HG02623 (cell line): ENCODE measurements around the gene HAO1.
"Not testable (repeated sequence)": the region's sequence is repeated elsewhere in the genome, so short reads cannot be mapped to it uniquely, and the experiment has no call there.

Source experiments
- ATAC-seq: cut with Tn5 transposase; IDR thresholded peaks from one replicate; pipeline ENCODE4 v1.9.1; 2021; ENCODE audit warnings: moderate library complexity; ENCODE audit not compliant: unreplicated experiment

HAO1 gene

DNA sequence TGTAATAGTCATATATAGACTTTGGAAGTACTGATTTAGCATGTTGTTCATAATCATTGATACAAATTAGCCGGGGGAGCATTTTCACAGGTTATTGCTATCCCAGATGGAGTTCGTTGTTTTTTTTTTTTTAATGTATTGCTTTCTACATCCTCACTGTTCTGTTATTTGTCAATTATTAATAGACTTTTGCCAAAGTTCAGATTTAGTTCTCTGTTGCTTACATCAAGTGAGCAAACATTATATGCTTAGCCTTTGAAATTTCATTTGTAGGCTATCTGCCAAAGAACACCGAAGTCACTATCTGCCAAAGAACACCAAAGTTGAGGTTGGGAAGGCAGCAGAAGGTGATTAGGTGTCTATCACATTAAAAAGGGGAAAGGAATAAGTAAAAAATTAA lies at the start of gene HAO1:
HAO1 (minus strand) TSS at position 118 of the 400 bp plus-strand sequence; CDS start at position 82, 36 bp downstream.
- ATAC-seq = no peak

DNA sequence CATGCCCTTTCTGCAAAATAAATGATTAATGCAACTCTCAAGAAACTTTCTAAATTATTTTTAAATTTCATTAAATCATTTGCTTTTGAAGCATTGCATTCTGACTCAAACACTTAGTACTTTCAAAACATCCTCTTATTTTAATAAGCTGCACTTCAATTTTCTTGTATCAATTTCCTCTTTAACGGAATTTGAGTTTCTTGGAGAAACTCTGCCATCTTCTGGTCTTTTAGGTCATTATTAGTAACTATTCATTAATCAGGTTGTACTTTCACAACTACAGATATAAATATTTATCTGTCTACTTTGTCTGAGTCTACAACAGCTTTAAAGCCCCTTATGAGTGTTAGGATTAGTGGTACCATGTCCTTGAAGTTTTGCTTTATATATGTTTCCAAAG lies 49.1 kb upstream of the HAO1 start:
- no peak for ATAC-seq

GRCh38 chr20:7985916-7986315 lies 45.7 kb upstream of the HAO1 start:
- no peak for ATAC-seq

- ATAC-seq = no peak
These were observed 43.9 kb upstream of the HAO1 start for GRCh38 chr20:7984192-7984591.

DNA sequence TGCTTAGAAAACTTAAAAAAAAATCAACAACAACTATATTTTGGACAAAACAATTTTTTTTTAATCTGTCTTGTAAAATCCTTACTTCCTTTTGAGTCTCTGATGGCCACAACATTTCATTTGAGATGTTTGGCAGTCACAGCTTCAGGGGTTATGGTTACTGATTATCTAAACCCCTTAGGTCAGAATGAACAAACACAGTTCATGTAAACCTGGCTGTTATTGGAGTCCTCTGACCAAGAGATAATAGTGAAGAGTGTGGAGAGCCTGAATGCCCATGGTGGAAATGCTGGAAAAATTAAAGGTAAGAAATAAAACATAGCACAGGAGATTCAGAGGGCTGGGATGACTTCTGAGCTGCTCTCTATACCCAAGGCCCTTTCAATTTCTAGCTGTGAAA lies 41.1 kb upstream of the HAO1 start:
- ATAC-seq = no peak

DNA sequence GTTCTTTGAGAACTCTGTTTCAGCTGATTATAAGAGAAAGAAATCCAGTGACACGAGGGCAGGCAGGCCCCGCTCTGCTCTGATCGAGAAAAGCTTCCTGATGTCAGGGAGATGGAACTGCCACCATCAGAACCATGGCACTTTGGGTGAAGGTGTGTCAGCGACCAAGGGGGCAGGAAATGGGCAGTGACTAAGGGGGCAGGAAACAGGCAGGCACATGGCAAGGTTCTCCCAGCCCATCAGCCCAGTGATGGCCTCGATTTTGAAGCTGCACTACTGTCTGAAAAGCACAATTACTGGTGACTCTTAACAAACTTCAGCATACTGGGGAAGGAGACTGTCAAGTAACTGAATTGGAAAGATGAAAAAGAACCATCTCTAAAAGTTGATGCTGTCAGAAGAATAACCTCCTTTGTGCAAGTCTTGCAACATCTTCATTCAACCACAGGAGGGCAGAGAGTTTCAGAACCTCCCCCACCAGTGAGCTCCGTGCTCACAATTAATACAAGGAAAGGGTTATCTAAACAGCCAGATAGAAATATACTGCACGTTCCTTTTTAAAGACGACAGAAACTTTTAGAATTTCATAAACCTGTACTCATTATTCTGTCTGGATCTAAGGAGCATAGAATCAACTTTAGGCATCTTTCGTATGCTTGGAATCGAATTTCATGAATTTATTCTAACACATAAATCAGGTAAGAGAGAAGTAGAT lies 40.2 kb upstream of the HAO1 start:
- ATAC-seq = peak; percentile 74

DNA sequence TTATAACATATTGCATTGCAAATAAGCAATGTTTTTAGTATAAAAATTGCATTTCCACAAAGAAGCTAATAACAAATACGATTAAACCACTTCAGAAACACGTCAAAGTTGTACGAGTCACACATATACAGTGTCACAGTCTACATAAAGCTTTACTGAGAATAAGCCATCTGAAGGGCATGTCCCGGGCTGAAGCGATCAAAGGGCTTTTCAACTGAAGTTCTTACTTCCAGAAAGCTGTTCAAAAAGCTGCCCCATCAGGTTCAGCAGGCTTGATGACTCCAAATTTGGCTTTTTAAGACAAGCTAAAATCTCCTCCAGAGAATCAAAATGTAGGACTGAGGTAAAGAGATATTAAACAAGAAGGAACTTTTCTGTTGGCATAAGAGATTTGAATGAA lies 37.5 kb upstream of the HAO1 start:
- no peak for ATAC-seq

GRCh38 chr20:7975851-7976414 lies 35.7 kb upstream of the HAO1 start:
- ATAC-seq = no peak

- no peak for ATAC-seq
These were observed 34.7 kb upstream of the HAO1 start for GRCh38 chr20:7974785-7975435.

DNA sequence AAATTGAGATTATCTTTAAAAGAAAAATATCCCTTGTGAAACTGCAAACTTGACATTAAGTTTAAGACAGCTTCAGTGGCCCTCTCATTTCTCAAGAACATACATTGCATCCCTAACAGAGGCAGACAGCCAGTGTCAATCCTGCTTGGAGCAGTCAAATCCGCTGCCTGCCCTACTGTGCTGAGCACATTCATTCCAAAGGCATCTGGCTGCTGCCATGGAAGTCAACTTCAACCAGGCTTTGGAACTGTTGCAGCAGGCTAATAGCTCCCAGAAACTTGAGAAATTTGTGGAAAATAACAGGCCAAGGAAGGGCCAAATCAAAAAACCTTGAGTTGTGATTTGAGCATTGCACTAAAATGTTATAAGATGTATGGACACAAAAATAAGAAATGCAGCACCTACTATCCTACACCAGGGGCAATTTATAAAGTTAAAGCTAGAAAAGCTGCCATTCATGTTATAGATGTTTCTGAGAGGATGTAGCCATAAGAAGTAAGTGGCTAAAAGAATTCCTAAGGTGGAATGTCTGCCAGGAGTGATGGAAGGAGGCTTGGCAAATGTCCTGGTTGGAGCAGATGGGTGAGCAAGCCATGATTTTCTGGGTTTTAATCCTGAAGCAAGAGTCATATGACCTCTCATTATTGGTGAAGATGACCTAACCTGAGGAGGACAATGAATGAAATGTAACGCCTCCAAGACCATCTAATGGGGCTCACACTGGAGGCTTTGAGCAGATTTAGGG lies 31.4 kb upstream of the HAO1 start:
- no peak for ATAC-seq

GRCh38 chr20:7967199-7967844 lies 27.1 kb upstream of the HAO1 start:
- ATAC-seq = no peak

DNA sequence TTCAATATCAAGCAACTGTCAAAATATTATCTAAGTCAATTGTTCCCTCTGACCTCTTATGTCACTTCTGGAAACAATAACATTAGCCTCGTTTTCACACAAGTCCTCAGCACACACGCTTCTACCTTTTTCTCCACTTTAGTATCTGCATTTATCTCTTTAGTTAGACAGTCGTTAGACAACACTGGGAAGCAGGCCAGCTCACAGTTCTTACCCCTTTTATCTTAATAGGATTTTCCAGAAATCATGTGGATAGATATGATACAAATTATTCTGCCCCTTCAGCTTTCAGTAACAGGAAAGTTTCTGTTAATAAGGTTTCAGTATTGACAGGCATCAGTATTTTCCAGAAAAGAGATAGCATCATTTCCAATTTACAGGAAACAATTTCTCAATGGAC lies 25.9 kb upstream of the HAO1 start:
- ATAC-seq = no peak

DNA sequence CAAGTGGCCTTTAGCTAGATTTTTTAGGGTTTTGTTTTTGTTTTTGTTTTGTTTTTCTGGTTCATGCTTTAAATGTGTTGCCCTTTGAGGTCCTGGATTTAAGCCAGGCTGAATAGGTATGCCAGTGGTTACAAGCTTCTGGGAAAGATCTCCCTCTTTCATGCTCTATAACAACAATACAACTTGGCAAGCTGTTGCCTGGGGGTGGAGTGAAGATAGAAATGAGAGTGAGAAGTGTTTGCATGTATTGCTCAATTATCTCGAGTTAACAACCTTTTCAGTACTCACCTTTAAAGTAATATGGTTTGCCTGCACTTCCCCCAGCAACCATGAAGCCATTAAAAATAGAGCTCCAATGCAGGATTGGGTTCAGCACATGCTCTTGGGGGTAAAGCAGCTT lies 19.2 kb upstream of the HAO1 start:
- ATAC-seq = no peak

- not testable (repeated sequence) for ATAC-seq
These were observed 16.3 kb upstream of the HAO1 start for GRCh38 chr20:7956561-7956960.

DNA sequence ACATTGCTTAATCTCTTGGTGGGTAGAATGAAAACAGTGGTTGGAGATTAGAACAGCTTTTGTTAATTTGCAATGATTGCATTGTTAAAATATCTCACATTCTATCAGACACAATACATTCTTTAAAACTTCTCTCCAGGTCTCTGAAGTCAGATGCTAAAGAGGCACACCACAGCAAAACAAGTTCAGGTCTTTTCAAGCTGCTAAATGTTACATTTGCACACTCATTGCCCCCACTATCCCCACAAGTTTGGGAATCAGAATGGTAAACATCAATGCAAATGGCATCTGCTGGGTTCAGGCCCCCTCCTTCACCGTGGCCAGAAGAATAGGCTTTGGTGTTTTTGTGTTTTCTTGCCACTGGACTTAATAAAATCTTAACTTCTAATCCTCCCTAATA lies 10.1 kb upstream of the HAO1 start:
- no peak for ATAC-seq

- ATAC-seq = no peak
These were observed 3.6 kb upstream of the HAO1 start for GRCh38 chr20:7943891-7944290.

DNA sequence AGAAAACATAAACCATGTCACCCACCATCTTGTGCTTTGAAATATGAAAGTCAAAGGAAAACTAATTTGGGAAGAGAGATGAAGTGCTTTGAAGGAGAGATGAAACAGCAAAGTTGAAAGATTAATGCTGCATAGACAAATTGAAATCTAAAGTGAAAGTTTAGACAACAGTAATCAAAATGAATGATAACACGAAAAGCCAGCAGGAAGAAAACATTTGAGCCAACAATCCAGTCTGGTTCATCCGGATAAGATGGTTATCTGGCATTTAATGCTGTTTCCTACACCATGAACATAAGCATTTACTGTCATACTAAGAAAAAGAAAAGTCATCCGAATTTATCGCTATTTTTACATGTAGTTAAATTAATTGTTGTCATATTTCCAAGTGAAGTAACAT lies 595 bp downstream of the HAO1 start:
- ATAC-seq = no peak

DNA sequence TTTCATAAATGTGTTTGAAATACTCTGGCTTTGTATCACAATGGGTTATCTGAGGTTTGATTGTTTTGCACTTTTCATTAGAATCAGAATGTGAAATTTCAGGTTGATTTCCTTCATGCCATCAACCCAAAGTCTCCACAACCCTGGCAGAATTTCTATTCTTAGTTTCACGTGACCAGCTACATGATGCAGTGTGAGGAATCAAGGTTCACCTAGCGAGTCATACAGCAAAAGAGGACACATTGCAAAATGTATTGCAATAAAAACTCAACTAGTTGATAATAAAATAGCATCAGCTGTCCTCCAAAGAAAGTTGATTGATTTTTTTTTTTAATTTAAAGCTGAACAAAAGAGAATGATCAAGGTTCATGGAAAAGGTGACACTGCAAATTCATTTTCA lies 2.2 kb downstream of the HAO1 start:
- ATAC-seq = no peak

- no peak for ATAC-seq
These were observed 2.9 kb downstream of the HAO1 start for GRCh38 chr20:7937328-7937727.

DNA sequence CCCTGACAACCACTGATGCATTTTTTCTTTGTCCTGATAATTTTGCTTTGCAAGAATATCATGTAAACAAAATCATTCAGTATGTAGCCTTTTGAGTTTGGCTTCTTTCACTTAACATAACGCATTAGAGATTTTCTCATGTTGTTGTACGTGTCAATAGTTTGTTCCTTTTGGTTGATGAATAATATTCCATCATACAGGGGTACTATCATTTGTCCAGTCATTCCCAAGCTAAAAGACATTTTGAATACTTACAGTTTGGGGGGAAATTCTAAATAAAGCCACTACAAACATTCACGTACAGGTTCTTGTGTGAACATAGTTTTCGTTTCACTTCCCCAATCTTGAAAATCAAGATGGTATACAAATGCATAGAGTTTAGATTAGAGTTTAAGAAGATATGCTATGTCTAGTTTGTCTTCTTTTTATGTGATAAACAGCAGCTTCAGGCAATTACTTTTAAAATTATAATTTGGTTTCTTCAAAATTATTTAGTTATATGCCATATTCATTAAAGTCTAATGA lies 5.2 kb downstream of the HAO1 start:
- ATAC-seq = no peak

- ATAC-seq = no peak
These were observed 6.9 kb downstream of the HAO1 start for GRCh38 chr20:7933346-7933745.
